SK-N-MC (cell line): ENCODE measurements around the gene FCER2.

Experiments
- EZH2 ChIP-seq: fragments of 200-600 bp; sonication (generic); IDR thresholded peaks from one replicate; pipeline ENCODE4 v1.6.1; 2017; ENCODE audit warnings: antibody characterized with exemption
- POLR2AphosphoS5 ChIP-seq: IDR thresholded peaks from 2 replicates; pipeline ENCODE4 v1.6.1; 2012; ENCODE audit warnings: mild to moderate bottlenecking, low read depth, low read length, borderline replicate concordance

GRCh38 chr19:7744199-7744786 is 42.4 kb upstream of the FCER2 start:
- no peak for TF ChIP-seq POLR2AphosphoS5
- no peak for TF ChIP-seq EZH2
